Mucosa of stomach (tissue), 1 donor: ENCODE results near the gene CYCS.
"Not testable (repeated sequence)": the region's sequence is repeated elsewhere in the genome, so short reads cannot be mapped to it uniquely, and the experiment has no call there.

Experiments
- H3K27me3 ChIP-seq: one replicate; pipeline ENCODE4 v1.7.0; 2013; ENCODE audit warnings: mild to moderate bottlenecking, low read length; ENCODE audit not compliant: control insufficient read depth, insufficient read depth
- H3K36me3 ChIP-seq: one replicate; pipeline ENCODE4 v1.7.0; 2013; ENCODE audit warnings: low read length; ENCODE audit not compliant: control insufficient read depth, insufficient read depth
- H3K4me1 ChIP-seq: one replicate; pipeline ENCODE4 v1.7.0; 2013; ENCODE audit warnings: mild to moderate bottlenecking, low read length; ENCODE audit not compliant: control insufficient read depth, insufficient read depth
- H3K4me3 ChIP-seq: one replicate; pipeline ENCODE4 v1.7.0; 2013; ENCODE audit warnings: low read length
- H3K9ac ChIP-seq: one replicate; pipeline ENCODE4 v1.7.0; 2013; ENCODE audit warnings: mild to moderate bottlenecking, low read length, moderate library complexity
- H3K9me3 ChIP-seq: one replicate; pipeline ENCODE4 v1.7.0; 2013; ENCODE audit warnings: mild to moderate bottlenecking, low read length, moderate library complexity; ENCODE audit not compliant: control insufficient read depth
- donor health status: Pancreatic carcinoma.

Gene CYCS

GRCh38 chr7:25125137-25125946, at the start of gene CYCS:
TSS of gene CYCS (minus strand) at chr7:25125260. CDS start at chr7:25124119, 1,141 bp downstream.
- no peaks in the 10 kb centered on the region for H3K9me3 ChIP-seq
- no peaks in the 10 kb centered on the region for H3K27me3 ChIP-seq
- H3K4me1 ChIP-seq: peaks cover 17% of the 10 kb centered on the region
- H3K36me3 ChIP-seq: peaks cover 6% of the 10 kb centered on the region
- H3K4me3 ChIP-seq: peak within 1 kb of the TSS; percentile 90
- peak within 1 kb of the TSS; percentile 88 for H3K9ac ChIP-seq

GRCh38 chr7:25173184-25173583, 48.1 kb upstream of the CYCS start:
- Histone ChIP-seq H3K36me3 (no peaks in the 10 kb centered on the region), H3K9me3 (no peaks in the 10 kb centered on the region)

GRCh38 chr7:25171516-25171915, 46.5 kb upstream of the CYCS start:
- Histone ChIP-seq H3K4me3 (no peak overlapping the region), H3K36me3 (no peaks in the 10 kb centered on the region), H3K9ac (no peak overlapping the region), H3K9me3 (no peaks in the 10 kb centered on the region), H3K4me1 (peaks cover 30% of the 10 kb centered on the region), H3K27me3 (no peaks in the 10 kb centered on the region)

More at GRCh38 chr7:25173184-25173583, 48.1 kb upstream of the CYCS start:
- Histone ChIP-seq H3K4me3 (no peak overlapping the region), H3K27me3 (no peaks in the 10 kb centered on the region), H3K4me1 (peaks cover 22% of the 10 kb centered on the region), H3K9ac (no peak overlapping the region)

- Histone ChIP-seq H3K9ac (no peak overlapping the region), H3K36me3 (no peaks in the 10 kb centered on the region), H3K4me1 (peaks cover 30% of the 10 kb centered on the region), H3K4me3 (no peak overlapping the region), H3K27me3 (no peaks in the 10 kb centered on the region), H3K9me3 (no peaks in the 10 kb centered on the region)
These were observed 46.0 kb upstream of the CYCS start for GRCh38 chr7:25171071-25171470.

- Histone ChIP-seq H3K4me1 (peaks cover 30% of the 10 kb centered on the region), H3K9ac (no peak overlapping the region), H3K27me3 (no peaks in the 10 kb centered on the region), H3K36me3 (no peaks in the 10 kb centered on the region), H3K4me3 (no peak overlapping the region), H3K9me3 (no peaks in the 10 kb centered on the region)
These were observed 44.6 kb upstream of the CYCS start for GRCh38 chr7:25169683-25170082.

GRCh38 chr7:25168145-25168544, 43.1 kb upstream of the CYCS start:
- Histone ChIP-seq H3K9ac (no peak overlapping the region), H3K36me3 (no peaks in the 10 kb centered on the region), H3K9me3 (no peaks in the 10 kb centered on the region), H3K4me1 (peaks cover 26% of the 10 kb centered on the region), H3K4me3 (no peak overlapping the region), H3K27me3 (no peaks in the 10 kb centered on the region)

GRCh38 chr7:25167262-25167843, 42.3 kb upstream of the CYCS start:
- Histone ChIP-seq H3K9ac (no peak overlapping the region), H3K4me1 (peaks cover 22% of the 10 kb centered on the region), H3K36me3 (no peaks in the 10 kb centered on the region), H3K27me3 (no peaks in the 10 kb centered on the region), H3K9me3 (no peaks in the 10 kb centered on the region), H3K4me3 (no peak overlapping the region)

GRCh38 chr7:25159983-25160596, 35.0 kb upstream of the CYCS start:
- not testable (repeated sequence) for H3K4me1 ChIP-seq, H3K36me3 ChIP-seq, H3K9ac ChIP-seq, H3K27me3 ChIP-seq, H3K4me3 ChIP-seq, H3K9me3 ChIP-seq

GRCh38 chr7:25158966-25159365, 33.9 kb upstream of the CYCS start:
- Histone ChIP-seq H3K27me3 (no peaks in the 10 kb centered on the region), H3K9me3 (no peaks in the 10 kb centered on the region), H3K9ac (no peak overlapping the region), H3K4me3 (no peak overlapping the region), H3K36me3 (no peaks in the 10 kb centered on the region), H3K4me1 (no peaks in the 10 kb centered on the region)

- Histone ChIP-seq H3K27me3 (no peaks in the 10 kb centered on the region), H3K9me3 (no peaks in the 10 kb centered on the region), H3K36me3 (no peaks in the 10 kb centered on the region), H3K4me3 (no peak overlapping the region), H3K9ac (no peak overlapping the region), H3K4me1 (no peaks in the 10 kb centered on the region)
These were observed 26.7 kb upstream of the CYCS start for GRCh38 chr7:25151773-25152172.

- H3K4me3 ChIP-seq: no peak overlapping the region
- no peaks in the 10 kb centered on the region for H3K4me1 ChIP-seq
- H3K9me3 ChIP-seq: no peaks in the 10 kb centered on the region
- no peaks in the 10 kb centered on the region for H3K36me3 ChIP-seq
- H3K9ac ChIP-seq: no peak overlapping the region
- no peaks in the 10 kb centered on the region for H3K27me3 ChIP-seq
These were observed 24.8 kb upstream of the CYCS start for GRCh38 chr7:25149836-25150235.
